Measurements from ENCODE around the gene GAL3ST1.

The GAL3ST1 gene

GRCh38 chr22:30538280-30538679 is 36.2 kb downstream of the GAL3ST1 start:
- DNase-seq (ENCODE audit: insufficient read length, low spot score), result no peak
- FAIRE-seq, result no peak

- DNase-seq (ENCODE audit: insufficient read length, low spot score), result no peak
- FAIRE-seq, result no peak
Measured at GRCh38 chr22:30537083-30537731, 37.3 kb downstream of the GAL3ST1 start.

GRCh38 chr22:30535182-30535581 is 39.3 kb downstream of the GAL3ST1 start:
- FAIRE-seq (no peak), DNase-seq (ENCODE audit: insufficient read length, low spot score) (no peak)

GRCh38 chr22:30531651-30532608 is 42.5 kb downstream of the GAL3ST1 start:
- FAIRE-seq, result no peak
- no peak for DNase-seq (ENCODE audit: insufficient read length, low spot score)

- FAIRE-seq, result no peak
- no peak for DNase-seq (ENCODE audit: insufficient read length, low spot score)
Measured at GRCh38 chr22:30526656-30527055, 47.8 kb downstream of the GAL3ST1 start.

- FAIRE-seq (no peak), DNase-seq (ENCODE audit: insufficient read length, low spot score) (no peak)
Measured at GRCh38 chr22:30523646-30524489, 50.6 kb downstream of the GAL3ST1 start.

GRCh38 chr22:30521368-30522156 is 52.9 kb downstream of the GAL3ST1 start:
- FAIRE-seq (no peak), DNase-seq (ENCODE audit: insufficient read length, low spot score) (no peak)

- DNase-seq (ENCODE audit: insufficient read length, low spot score), result no peak
- FAIRE-seq, result no peak
Measured at GRCh38 chr22:30519842-30520425, 54.5 kb downstream of the GAL3ST1 start.

- FAIRE-seq, result no peak
- DNase-seq (ENCODE audit: insufficient read length, low spot score), result no peak
Measured at GRCh38 chr22:30516731-30517130, 57.7 kb downstream of the GAL3ST1 start.

- no peak for DNase-seq (ENCODE audit: insufficient read length, low spot score)
- no peak for FAIRE-seq
Measured at GRCh38 chr22:30516273-30516672, 58.2 kb downstream of the GAL3ST1 start.

- FAIRE-seq (no peak), DNase-seq (ENCODE audit: insufficient read length, low spot score) (no peak)
Measured at GRCh38 chr22:30514252-30514651, 60.2 kb downstream of the GAL3ST1 start.

- DNase-seq (ENCODE audit: insufficient read length, low spot score), result no peak
- no peak for FAIRE-seq
Measured at GRCh38 chr22:30513462-30513861, 61.0 kb downstream of the GAL3ST1 start.

GRCh38 chr22:30511911-30512310 is 62.6 kb downstream of the GAL3ST1 start:
- no peak for FAIRE-seq
- no peak for DNase-seq (ENCODE audit: insufficient read length, low spot score)

GRCh38 chr22:30511109-30511508 is 63.4 kb downstream of the GAL3ST1 start:
- FAIRE-seq (no peak), DNase-seq (ENCODE audit: insufficient read length, low spot score) (no peak)

- DNase-seq (ENCODE audit: insufficient read length, low spot score), result no peak
- no peak for FAIRE-seq
Measured at GRCh38 chr22:30508216-30508615, 66.2 kb downstream of the GAL3ST1 start.

GRCh38 chr22:30507670-30508069 is 66.8 kb downstream of the GAL3ST1 start:
- FAIRE-seq, result no peak
- no peak for DNase-seq (ENCODE audit: insufficient read length, low spot score)

GRCh38 chr22:30506507-30506968 is 67.9 kb downstream of the GAL3ST1 start:
- FAIRE-seq, result no peak
- no peak for DNase-seq (ENCODE audit: insufficient read length, low spot score)
